Measurements from ENCODE around the gene CHPF. TPM values are rescaled to one million over a fixed set of nuclear protein-coding genes. Genes with fewer than 3 reads are reported as not detected.
A peak's percentile ranks its signal among the peaks of the same experiment; 100 is the strongest.

Gene CHPF
- total RNA-seq, 1 experiment from 2014 or later: 13.8 TPM

DNA sequence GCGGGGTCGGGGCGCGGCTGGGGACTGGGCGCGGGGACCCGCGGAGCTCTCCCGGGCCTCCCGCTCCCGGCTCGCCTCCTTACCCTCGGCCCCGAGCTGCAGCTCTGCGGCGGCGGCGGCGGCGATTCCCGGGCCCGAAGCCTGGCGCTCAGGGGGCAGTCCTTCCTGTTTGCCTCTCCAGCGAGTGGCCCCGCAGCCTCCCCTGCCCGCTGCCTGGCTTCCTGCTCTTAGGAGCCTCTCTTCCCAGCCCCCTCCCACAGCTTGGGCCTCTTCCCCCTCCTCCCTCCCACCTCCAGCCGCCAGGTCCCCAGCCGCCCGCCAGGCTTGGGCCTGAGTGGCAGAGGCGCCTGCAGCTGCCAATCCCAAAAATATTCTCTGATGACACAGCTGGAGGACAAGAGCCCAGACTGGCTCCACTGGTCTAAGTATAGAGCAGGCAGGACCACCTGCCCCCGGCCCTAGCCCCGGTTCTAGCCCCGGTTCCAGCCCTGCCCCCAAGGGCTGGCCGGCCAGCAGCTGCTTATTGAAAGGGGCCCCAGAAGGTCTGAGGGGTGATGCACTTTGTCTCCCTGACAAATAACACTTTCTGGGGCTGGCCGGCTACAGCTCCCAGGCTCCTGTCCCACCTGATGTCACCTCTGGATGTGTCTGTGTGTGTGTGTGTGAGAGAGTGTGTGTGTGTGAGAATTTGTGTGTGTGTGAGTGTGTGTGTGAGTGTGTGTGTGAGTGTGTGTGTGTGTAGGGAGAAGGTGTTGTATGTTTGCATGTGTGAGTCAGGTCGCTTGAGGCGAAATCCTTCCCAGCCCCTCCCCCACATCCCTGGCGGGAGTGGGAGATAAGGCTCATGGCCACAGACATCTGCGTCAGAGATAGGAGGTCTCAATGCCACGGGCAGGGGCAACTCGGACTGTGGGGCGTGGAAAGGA, 28.0 kb upstream of the CHPF start, which contains the start of gene OBSL1:
Gene OBSL1, minus strand, starts transcription at position 229 of the 926 bp plus-strand sequence. CDS start 307 bp downstream, outside the sequence.
- peak within 1 kb of the TSS; percentile 77 for H3K27ac ChIP-seq (ENCODE audit: low read depth, low read length, poor library complexity, severe bottlenecking)

DNA sequence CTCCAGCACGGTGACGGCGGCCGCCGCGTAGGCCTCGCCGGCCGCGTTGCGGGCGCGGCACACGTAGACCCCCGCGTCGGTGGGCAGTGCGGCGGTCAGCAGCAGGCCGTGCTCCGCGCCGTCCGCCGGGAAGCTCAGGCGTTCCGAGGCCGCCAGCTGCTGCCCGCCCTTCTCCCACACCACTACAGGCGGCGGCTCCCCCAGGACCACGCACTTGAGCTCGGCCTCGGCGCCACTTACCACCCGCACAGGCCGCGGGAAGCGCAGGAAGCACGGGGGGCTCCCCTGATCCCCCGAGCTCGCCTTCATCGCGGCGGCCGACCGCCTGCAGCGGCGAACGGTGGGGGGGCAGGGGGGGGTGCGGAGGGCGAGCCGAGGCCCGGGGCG, 27.3 kb upstream of the CHPF start:
- ChIA-PET POLR2A (ENCODE audit: low non-redundant PET) (no interaction called here), CTCF (interaction anchor here (0.6 to 1.1 kb wide), 3 partner anchors 18 to 106 kb away, joined by 3 read pairs; no protein-coding TSS in a partner anchor)
- H3K4me1 ChIP-seq (ENCODE audit: insufficient read depth, low read length, poor library complexity, severe bottlenecking): peaks cover 14% of the 10 kb centered on the region
- H3K4me3 ChIP-seq (ENCODE audit: low read depth, low read length, poor library complexity, severe bottlenecking): peak overlapping the region; percentile 70
- peak overlapping the region; percentile 77 for H3K27ac ChIP-seq (ENCODE audit: low read depth, low read length, poor library complexity, severe bottlenecking)
- intact Hi-C loops (cut with micrococcal nuclease; ENCODE audit: unreplicated experiment): no loop called here
- BruUV-seq (replicated peaks): no TSS peak
- H3K36me3 ChIP-seq (ENCODE audit: insufficient read depth, low read length, poor library complexity, severe bottlenecking): no peaks in the 10 kb centered on the region
- no peaks in the 10 kb centered on the region for H3K27me3 ChIP-seq (replicated peaks; ENCODE audit: insufficient read depth, low read depth, low read length, poor library complexity)
- H3K9me3 ChIP-seq (ENCODE audit: low read depth, low read length, poor library complexity, severe bottlenecking): no peaks in the 10 kb centered on the region
- TF ChIP-seq, protein P1, sequence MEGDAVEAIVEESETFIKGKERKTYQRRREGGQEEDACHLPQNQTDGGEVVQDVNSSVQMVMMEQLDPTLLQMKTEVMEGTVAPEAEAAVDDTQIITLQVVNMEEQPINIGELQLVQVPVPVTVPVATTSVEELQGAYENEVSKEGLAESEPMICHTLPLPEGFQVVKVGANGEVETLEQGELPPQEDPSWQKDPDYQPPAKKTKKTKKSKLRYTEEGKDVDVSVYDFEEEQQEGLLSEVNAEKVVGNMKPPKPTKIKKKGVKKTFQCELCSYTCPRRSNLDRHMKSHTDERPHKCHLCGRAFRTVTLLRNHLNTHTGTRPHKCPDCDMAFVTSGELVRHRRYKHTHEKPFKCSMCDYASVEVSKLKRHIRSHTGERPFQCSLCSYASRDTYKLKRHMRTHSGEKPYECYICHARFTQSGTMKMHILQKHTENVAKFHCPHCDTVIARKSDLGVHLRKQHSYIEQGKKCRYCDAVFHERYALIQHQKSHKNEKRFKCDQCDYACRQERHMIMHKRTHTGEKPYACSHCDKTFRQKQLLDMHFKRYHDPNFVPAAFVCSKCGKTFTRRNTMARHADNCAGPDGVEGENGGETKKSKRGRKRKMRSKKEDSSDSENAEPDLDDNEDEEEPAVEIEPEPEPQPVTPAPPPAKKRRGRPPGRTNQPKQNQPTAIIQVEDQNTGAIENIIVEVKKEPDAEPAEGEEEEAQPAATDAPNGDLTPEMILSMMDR (conservative IDR thresholded peaks at IDR 0.05; ENCODE audit: low read depth, low read length): no peak
- no peak for TF ChIP-seq EZH2 (IDR thresholded peaks at IDR 0.05; ENCODE audit: borderline replicate concordance, low read depth, low read length, poor library complexity, severe bottlenecking)
- DNase-seq (ENCODE audit: low spot score): no peak

More for the DNA sequence above, 28.0 kb upstream of the CHPF start, which contains the start of gene OBSL1:
- no peak for TF ChIP-seq EZH2 (IDR thresholded peaks at IDR 0.05; ENCODE audit: borderline replicate concordance, low read depth, low read length, poor library complexity, severe bottlenecking)
- TF ChIP-seq, protein P1 (conservative IDR thresholded peaks at IDR 0.05; ENCODE audit: low read depth, low read length): no peak
- Histone ChIP-seq H3K4me1 (ENCODE audit: insufficient read depth, low read length, poor library complexity, severe bottlenecking) (peaks cover 14% of the 10 kb centered on the region), H3K9me3 (ENCODE audit: low read depth, low read length, poor library complexity, severe bottlenecking) (no peaks in the 10 kb centered on the region), H3K27me3 (replicated peaks; ENCODE audit: insufficient read depth, low read depth, low read length, poor library complexity) (no peaks in the 10 kb centered on the region), H3K4me3 (ENCODE audit: low read depth, low read length, poor library complexity, severe bottlenecking) (peak within 1 kb of the TSS; percentile 70), H3K36me3 (ENCODE audit: insufficient read depth, low read length, poor library complexity, severe bottlenecking) (no peaks in the 10 kb centered on the region)
- POLR2A ChIA-PET (ENCODE audit: low non-redundant PET): no interaction called here
- peak; percentile 77 for DNase-seq (ENCODE audit: low spot score)
- intact Hi-C loops (cut with micrococcal nuclease; ENCODE audit: unreplicated experiment): no loop called here
- no TSS peak for BruUV-seq (replicated peaks)
- CTCF ChIA-PET: interaction anchor here (0.6 to 1.1 kb wide), 4 partner anchors 9 to 106 kb away, joined by 3 to 5 read pairs (median 3); no protein-coding TSS in a partner anchor

DNA sequence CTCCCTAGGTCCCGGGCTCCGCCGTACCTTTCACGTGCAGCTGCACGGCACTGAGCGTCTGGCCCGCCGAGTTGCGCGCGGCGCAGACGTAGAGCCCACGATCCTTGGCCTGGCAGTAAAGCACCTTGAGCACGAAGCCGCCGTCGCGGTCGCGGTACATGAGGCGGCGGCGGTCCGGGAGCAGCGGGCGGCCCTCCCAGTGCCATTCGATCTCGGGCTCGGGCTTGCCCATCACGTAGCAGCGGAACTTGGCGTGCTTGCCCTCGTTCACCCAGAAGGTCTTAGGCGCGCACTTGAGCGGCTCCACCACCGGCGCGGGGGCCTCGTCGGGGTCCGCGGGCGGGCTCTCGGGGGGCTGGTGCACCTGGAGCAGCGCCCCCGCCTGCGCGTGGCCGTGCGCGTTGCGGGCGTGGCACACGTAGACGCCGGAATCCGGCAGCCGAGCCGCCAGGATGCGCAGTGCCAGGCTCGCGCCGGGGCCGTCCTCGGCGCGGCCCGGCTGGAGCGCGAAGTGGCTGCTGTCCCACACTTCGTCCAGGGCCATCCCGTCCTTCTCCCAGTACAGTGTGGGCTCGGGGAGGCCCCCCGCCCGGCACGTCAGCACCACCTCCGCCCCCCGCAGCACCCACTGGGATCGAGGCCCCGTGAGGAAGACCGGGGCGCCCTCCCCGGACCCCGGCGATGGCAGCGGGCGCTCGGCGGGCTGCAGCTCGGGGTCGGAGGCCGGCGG, 26.8 kb upstream of the CHPF start:
- Histone ChIP-seq H3K27ac (ENCODE audit: low read depth, low read length, poor library complexity, severe bottlenecking) (peak overlapping the region; percentile 77), H3K4me3 (ENCODE audit: low read depth, low read length, poor library complexity, severe bottlenecking) (peak overlapping the region; percentile 70), H3K36me3 (ENCODE audit: insufficient read depth, low read length, poor library complexity, severe bottlenecking) (no peaks in the 10 kb centered on the region), H3K27me3 (replicated peaks; ENCODE audit: insufficient read depth, low read depth, low read length, poor library complexity) (no peaks in the 10 kb centered on the region), H3K4me1 (ENCODE audit: insufficient read depth, low read length, poor library complexity, severe bottlenecking) (peaks cover 14% of the 10 kb centered on the region), H3K9me3 (ENCODE audit: low read depth, low read length, poor library complexity, severe bottlenecking) (no peaks in the 10 kb centered on the region)
- no peak for DNase-seq (ENCODE audit: low spot score)
- ChIA-PET POLR2A (ENCODE audit: low non-redundant PET) (no interaction called here), CTCF (interaction anchor here (0.7 to 1.1 kb wide), 2 partner anchors 18 to 52 kb away, joined by 3 read pairs; no protein-coding TSS in a partner anchor)
- intact Hi-C loops (cut with micrococcal nuclease; ENCODE audit: unreplicated experiment): no loop called here
- BruUV-seq (replicated peaks): no TSS peak
- TF ChIP-seq, protein P1 (conservative IDR thresholded peaks at IDR 0.05; ENCODE audit: low read depth, low read length): no peak
- no peak for TF ChIP-seq EZH2 (IDR thresholded peaks at IDR 0.05; ENCODE audit: borderline replicate concordance, low read depth, low read length, poor library complexity, severe bottlenecking)

Data from A673 (cell line).